ENCODE measurements around the gene MAPK8IP1. TPM values are rescaled to one million over a fixed set of nuclear protein-coding genes. Genes with fewer than 3 reads are reported as not detected.

MAPK8IP1 gene
- polyA plus RNA-seq, 1 donor (not counting 4 experiments of a cell fraction or from before 2014, with no cell fraction given) = 0.51 TPM

GRCh38 chr11:45881708-45882368, 3.6 kb upstream of the MAPK8IP1 start:
- no peak for DNase-seq (ENCODE audit: low read depth, low spot score)
- Histone ChIP-seq H2AFZ (ENCODE audit: control insufficient read depth, low read length) (no peak overlapping the region), H3K27ac (ENCODE audit: control insufficient read depth, insufficient read depth, low read length) (no peak overlapping the region), H3K4me1 (ENCODE audit: control insufficient read depth, extremely low read depth, insufficient read depth, low read length) (peaks cover 3% of the 10 kb centered on the region), H3K27me3 (ENCODE audit: control insufficient read depth, extremely low read depth, insufficient read depth, low read length) (no peaks in the 10 kb centered on the region), H3K36me3 (ENCODE audit: control insufficient read depth in 2 of 2, extremely low read depth in 1 of 2, insufficient read depth in 2 of 2, low read length in 2 of 2) (peaks cover 5 to 8% of the 10 kb centered on the region in 2 experiments), H3K9ac (ENCODE audit: control insufficient read depth, extremely low read depth, insufficient read depth, low read length) (no peak overlapping the region), H3K4me2 (ENCODE audit: control insufficient read depth, extremely low read depth, insufficient read depth, low read depth, low read length) (no peak overlapping the region), H3K4me3 (ENCODE audit: control insufficient read depth in 2 of 3, extremely low read depth in 1 of 3, insufficient read depth in 2 of 3, low read depth in 1 of 3, low read length in 3 of 3) (no peak overlapping the region), H3K79me2 (ENCODE audit: control insufficient read depth, insufficient read depth, low read length) (no peaks in the 10 kb centered on the region), H3K9me3 (ENCODE audit: control insufficient read depth, low read depth, low read length) (no peaks in the 10 kb centered on the region), H4K20me1 (ENCODE audit: control insufficient read depth, extremely low read depth, insufficient read depth, low read length) (no peaks in the 10 kb centered on the region), H3K9me1 (ENCODE audit: control insufficient read depth, extremely low read depth, insufficient read depth, low read length) (no peaks in the 10 kb centered on the region)
- no peak for FAIRE-seq
- dilution Hi-C loops (cut with MboI; ENCODE audit: extremely low pct_ligation_motif_present, low sequenced_read_pairs) = no loop called here
- TF ChIP-seq EZH2 (IDR thresholded peaks at IDR 0.05; ENCODE audit: low read length) = no peak
- TF ChIP-seq CTCF (optimal IDR thresholded peaks at IDR 0.05 in 1 of 3, IDR thresholded peaks at IDR 0.05 in 1 of 3, conservative IDR thresholded peaks at IDR 0.05 in 1 of 3; ENCODE audit: extremely low read depth in 1 of 3, insufficient read depth in 2 of 3, low read length in 3 of 3) = no peak

- H3K79me2 ChIP-seq (ENCODE audit: control insufficient read depth, insufficient read depth, low read length) = no peaks in the 10 kb centered on the region
- no peaks in the 10 kb centered on the region for H3K9me3 ChIP-seq (ENCODE audit: control insufficient read depth, low read depth, low read length)
- FAIRE-seq = no peak
- peaks cover 0 to 8% of the 10 kb centered on the region in 2 experiments for H3K36me3 ChIP-seq (ENCODE audit: control insufficient read depth in 2 of 2, extremely low read depth in 1 of 2, insufficient read depth in 2 of 2, low read length in 2 of 2)
- no peaks in the 10 kb centered on the region for H4K20me1 ChIP-seq (ENCODE audit: control insufficient read depth, extremely low read depth, insufficient read depth, low read length)
- TF ChIP-seq EZH2 (IDR thresholded peaks at IDR 0.05; ENCODE audit: low read length) = no peak
- no peak for TF ChIP-seq CTCF (optimal IDR thresholded peaks at IDR 0.05 in 1 of 3, IDR thresholded peaks at IDR 0.05 in 1 of 3, conservative IDR thresholded peaks at IDR 0.05 in 1 of 3; ENCODE audit: extremely low read depth in 1 of 3, insufficient read depth in 2 of 3, low read length in 3 of 3)
- dilution Hi-C loops (cut with MboI; ENCODE audit: extremely low pct_ligation_motif_present, low sequenced_read_pairs) = no loop called here
- DNase-seq (ENCODE audit: low read depth, low spot score) = no peak
- no peaks in the 10 kb centered on the region for H3K27me3 ChIP-seq (ENCODE audit: control insufficient read depth, extremely low read depth, insufficient read depth, low read length)
- no peak overlapping the region for H3K4me2 ChIP-seq (ENCODE audit: control insufficient read depth, extremely low read depth, insufficient read depth, low read depth, low read length)
- H3K4me3 ChIP-seq (ENCODE audit: control insufficient read depth in 2 of 3, extremely low read depth in 1 of 3, insufficient read depth in 2 of 3, low read depth in 1 of 3, low read length in 3 of 3) = no peak overlapping the region
- no peak overlapping the region for H3K27ac ChIP-seq (ENCODE audit: control insufficient read depth, insufficient read depth, low read length)
- no peaks in the 10 kb centered on the region for H3K9me1 ChIP-seq (ENCODE audit: control insufficient read depth, extremely low read depth, insufficient read depth, low read length)
- no peak overlapping the region for H2AFZ ChIP-seq (ENCODE audit: control insufficient read depth, low read length)
- no peak overlapping the region for H3K9ac ChIP-seq (ENCODE audit: control insufficient read depth, extremely low read depth, insufficient read depth, low read length)
- peaks cover 3% of the 10 kb centered on the region for H3K4me1 ChIP-seq (ENCODE audit: control insufficient read depth, extremely low read depth, insufficient read depth, low read length)
These were observed 760 bp upstream of the MAPK8IP1 start for GRCh38 chr11:45884596-45885185.

Data from keratinocyte (primary cell).